ENCODE measurements around the gene SPON2.

Gene SPON2

DNA sequence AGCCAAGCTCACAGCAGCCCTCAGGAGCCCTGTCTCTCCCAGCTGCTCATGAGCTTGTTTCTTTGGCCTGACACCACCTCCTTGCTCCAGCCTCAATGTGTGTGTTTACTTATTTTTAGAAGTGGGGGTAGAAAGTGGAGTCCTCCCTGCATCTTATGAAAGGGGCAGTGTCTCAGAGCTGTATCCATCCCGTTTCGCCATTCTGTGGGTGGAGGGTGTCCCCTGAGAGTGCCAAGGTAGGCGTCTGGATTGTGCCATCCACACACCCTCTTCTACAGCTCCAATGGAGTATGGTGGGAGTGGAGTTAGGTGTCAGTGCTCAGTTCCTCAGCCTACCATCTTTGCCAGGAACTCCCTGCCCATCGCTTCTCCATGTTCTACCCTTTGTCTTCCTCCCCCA lies 8.3 kb downstream of the SPON2 start:
- TF ChIP-seq TCF4 (CRISPR knock-in tag; IDR thresholded peaks at IDR 0.05; ENCODE audit: borderline replicate concordance) (no peak), ISL1 (CRISPR knock-in tag; IDR thresholded peaks at IDR 0.05) (no peak), TOX (CRISPR knock-in tag; IDR thresholded peaks at IDR 0.05; ENCODE audit: borderline replicate concordance) (no peak), ZC3H10 (CRISPR knock-in tag; IDR thresholded peaks at IDR 0.05) (no peak), ARNTL (CRISPR knock-in tag; IDR thresholded peaks at IDR 0.05; ENCODE audit: borderline replicate concordance, low read depth) (no peak), OSR1 (CRISPR knock-in tag; IDR thresholded peaks at IDR 0.05) (no peak), ESRRG (CRISPR knock-in tag; IDR thresholded peaks at IDR 0.05) (no peak), ZNF70 (CRISPR knock-in tag; IDR thresholded peaks at IDR 0.05) (no peak), ZNF565 (CRISPR knock-in tag; conservative IDR thresholded peaks at IDR 0.05; ENCODE audit: low read depth) (no peak), PPARA (CRISPR knock-in tag; IDR thresholded peaks at IDR 0.05; ENCODE audit: borderline replicate concordance) (no peak), RARB (CRISPR knock-in tag; IDR thresholded peaks at IDR 0.05) (no peak), SNAI2 (CRISPR knock-in tag; IDR thresholded peaks at IDR 0.05) (no peak), CSDC2 (CRISPR knock-in tag; IDR thresholded peaks at IDR 0.05) (no peak), GLIS3 (CRISPR knock-in tag; IDR thresholded peaks at IDR 0.05) (no peak)
- TF ChIP-seq, protein P1, sequence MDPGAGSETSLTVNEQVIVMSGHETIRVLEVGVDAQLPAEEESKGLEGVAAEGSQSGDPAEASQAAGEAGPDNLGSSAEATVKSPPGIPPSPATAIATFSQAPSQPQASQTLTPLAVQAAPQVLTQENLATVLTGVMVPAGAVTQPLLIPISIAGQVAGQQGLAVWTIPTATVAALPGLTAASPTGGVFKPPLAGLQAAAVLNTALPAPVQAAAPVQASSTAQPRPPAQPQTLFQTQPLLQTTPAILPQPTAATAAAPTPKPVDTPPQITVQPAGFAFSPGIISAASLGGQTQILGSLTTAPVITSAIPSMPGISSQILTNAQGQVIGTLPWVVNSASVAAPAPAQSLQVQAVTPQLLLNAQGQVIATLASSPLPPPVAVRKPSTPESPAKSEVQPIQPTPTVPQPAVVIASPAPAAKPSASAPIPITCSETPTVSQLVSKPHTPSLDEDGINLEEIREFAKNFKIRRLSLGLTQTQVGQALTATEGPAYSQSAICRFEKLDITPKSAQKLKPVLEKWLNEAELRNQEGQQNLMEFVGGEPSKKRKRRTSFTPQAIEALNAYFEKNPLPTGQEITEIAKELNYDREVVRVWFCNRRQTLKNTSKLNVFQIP (CRISPR knock-in tag; IDR thresholded peaks at IDR 0.05; ENCODE audit: borderline replicate concordance, low read depth), result no peak
- TF ChIP-seq, protein P2, sequence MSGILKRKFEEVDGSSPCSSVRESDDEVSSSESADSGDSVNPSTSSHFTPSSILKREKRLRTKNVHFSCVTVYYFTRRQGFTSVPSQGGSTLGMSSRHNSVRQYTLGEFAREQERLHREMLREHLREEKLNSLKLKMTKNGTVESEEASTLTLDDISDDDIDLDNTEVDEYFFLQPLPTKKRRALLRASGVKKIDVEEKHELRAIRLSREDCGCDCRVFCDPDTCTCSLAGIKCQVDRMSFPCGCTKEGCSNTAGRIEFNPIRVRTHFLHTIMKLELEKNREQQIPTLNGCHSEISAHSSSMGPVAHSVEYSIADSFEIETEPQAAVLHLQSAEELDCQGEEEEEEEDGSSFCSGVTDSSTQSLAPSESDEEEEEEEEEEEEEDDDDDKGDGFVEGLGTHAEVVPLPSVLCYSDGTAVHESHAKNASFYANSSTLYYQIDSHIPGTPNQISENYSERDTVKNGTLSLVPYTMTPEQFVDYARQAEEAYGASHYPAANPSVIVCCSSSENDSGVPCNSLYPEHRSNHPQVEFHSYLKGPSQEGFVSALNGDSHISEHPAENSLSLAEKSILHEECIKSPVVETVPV (CRISPR knock-in tag; IDR thresholded peaks at IDR 0.05), result no peak
- TF ChIP-seq, protein P3, sequence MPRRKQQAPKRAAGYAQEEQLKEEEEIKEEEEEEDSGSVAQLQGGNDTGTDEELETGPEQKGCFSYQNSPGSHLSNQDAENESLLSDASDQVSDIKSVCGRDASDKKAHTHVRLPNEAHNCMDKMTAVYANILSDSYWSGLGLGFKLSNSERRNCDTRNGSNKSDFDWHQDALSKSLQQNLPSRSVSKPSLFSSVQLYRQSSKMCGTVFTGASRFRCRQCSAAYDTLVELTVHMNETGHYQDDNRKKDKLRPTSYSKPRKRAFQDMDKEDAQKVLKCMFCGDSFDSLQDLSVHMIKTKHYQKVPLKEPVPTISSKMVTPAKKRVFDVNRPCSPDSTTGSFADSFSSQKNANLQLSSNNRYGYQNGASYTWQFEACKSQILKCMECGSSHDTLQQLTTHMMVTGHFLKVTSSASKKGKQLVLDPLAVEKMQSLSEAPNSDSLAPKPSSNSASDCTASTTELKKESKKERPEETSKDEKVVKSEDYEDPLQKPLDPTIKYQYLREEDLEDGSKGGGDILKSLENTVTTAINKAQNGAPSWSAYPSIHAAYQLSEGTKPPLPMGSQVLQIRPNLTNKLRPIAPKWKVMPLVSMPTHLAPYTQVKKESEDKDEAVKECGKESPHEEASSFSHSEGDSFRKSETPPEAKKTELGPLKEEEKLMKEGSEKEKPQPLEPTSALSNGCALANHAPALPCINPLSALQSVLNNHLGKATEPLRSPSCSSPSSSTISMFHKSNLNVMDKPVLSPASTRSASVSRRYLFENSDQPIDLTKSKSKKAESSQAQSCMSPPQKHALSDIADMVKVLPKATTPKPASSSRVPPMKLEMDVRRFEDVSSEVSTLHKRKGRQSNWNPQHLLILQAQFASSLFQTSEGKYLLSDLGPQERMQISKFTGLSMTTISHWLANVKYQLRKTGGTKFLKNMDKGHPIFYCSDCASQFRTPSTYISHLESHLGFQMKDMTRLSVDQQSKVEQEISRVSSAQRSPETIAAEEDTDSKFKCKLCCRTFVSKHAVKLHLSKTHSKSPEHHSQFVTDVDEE (CRISPR knock-in tag; IDR thresholded peaks at IDR 0.05), result no peak
- ATAC-seq, result no peak

DNA sequence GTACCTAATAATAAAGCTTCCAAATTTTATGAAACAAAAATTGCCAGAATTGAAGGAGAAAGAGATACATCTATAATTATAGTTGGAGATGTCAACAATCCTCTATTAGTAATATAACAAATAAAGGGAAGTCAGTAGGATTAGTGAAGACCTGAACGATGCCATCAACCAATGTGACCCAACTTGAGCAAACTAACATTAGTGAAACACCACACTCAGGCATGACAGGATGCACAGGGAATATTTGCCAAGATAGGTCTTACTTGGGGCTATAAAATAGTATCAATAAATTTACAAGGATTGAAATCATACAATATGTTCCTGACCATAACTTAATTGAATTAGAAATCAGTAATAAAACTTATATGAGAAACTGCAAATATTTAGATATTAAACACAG lies 12.0 kb downstream of the SPON2 start:
- no peak for ATAC-seq
- TF ChIP-seq, protein P4, sequence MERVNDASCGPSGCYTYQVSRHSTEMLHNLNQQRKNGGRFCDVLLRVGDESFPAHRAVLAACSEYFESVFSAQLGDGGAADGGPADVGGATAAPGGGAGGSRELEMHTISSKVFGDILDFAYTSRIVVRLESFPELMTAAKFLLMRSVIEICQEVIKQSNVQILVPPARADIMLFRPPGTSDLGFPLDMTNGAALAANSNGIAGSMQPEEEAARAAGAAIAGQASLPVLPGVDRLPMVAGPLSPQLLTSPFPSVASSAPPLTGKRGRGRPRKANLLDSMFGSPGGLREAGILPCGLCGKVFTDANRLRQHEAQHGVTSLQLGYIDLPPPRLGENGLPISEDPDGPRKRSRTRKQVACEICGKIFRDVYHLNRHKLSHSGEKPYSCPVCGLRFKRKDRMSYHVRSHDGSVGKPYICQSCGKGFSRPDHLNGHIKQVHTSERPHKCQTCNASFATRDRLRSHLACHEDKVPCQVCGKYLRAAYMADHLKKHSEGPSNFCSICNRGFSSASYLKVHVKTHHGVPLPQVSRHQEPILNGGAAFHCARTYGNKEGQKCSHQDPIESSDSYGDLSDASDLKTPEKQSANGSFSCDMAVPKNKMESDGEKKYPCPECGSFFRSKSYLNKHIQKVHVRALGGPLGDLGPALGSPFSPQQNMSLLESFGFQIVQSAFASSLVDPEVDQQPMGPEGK (CRISPR knock-in tag; IDR thresholded peaks at IDR 0.05; ENCODE audit: borderline replicate concordance), result no peak
- TF ChIP-seq ZNF565 (CRISPR knock-in tag; conservative IDR thresholded peaks at IDR 0.05; ENCODE audit: low read depth) (no peak), TCF4 (CRISPR knock-in tag; IDR thresholded peaks at IDR 0.05; ENCODE audit: borderline replicate concordance) (no peak), GLIS3 (CRISPR knock-in tag; IDR thresholded peaks at IDR 0.05) (no peak), ISL1 (CRISPR knock-in tag; IDR thresholded peaks at IDR 0.05) (no peak), ZFP30 (CRISPR knock-in tag; IDR thresholded peaks at IDR 0.05) (no peak), ZFP3 (CRISPR knock-in tag; IDR thresholded peaks at IDR 0.05) (no peak), PPARA (CRISPR knock-in tag; IDR thresholded peaks at IDR 0.05; ENCODE audit: borderline replicate concordance) (no peak), TOX (CRISPR knock-in tag; IDR thresholded peaks at IDR 0.05; ENCODE audit: borderline replicate concordance) (no peak), BACH2 (CRISPR knock-in tag; IDR thresholded peaks at IDR 0.05; ENCODE audit: borderline replicate concordance) (no peak), CSDC2 (CRISPR knock-in tag; IDR thresholded peaks at IDR 0.05) (no peak), OSR1 (CRISPR knock-in tag; IDR thresholded peaks at IDR 0.05) (no peak)
- TF ChIP-seq, protein P3 (CRISPR knock-in tag; IDR thresholded peaks at IDR 0.05), result no peak
